HFF-Myc (cell line): Measurements from ENCODE around the gene FAM169A.
"Not testable (repeated sequence)": the region's sequence is repeated elsewhere in the genome, so short reads cannot be mapped to it uniquely, and the experiment has no call there.

Experiments used
- DNase-seq: peaks from one replicate; pipeline ENCODE4 v3.0.0-alpha.2; 2011; ENCODE audit warnings: low read depth; ENCODE audit errors: extremely low read depth
- H3K4me3 ChIP-seq: replicated peaks from 2 replicates; pipeline ENCODE4 v1.5.1; 2011; ENCODE audit warnings: low read depth, mild to moderate bottlenecking, control low read depth, low read length
- CTCF ChIP-seq: IDR thresholded peaks from 2 replicates; pipeline ENCODE4 v1.5.1; 2012; ENCODE audit warnings: mild to moderate bottlenecking, low read depth, low read length, control low read depth; ENCODE audit errors: missing control alignments

FAM169A gene

GRCh38 chr5:74761241-74761640 lies 104.9 kb downstream of the FAM169A start:
- no peak for TF ChIP-seq CTCF
- no peak overlapping the region for H3K4me3 ChIP-seq
- no peak for DNase-seq

- DNase-seq, H3K4me3 ChIP-seq: not testable (repeated sequence)
These were observed 117.4 kb downstream of the FAM169A start for GRCh38 chr5:74748742-74749141.

GRCh38 chr5:74738406-74738805 lies 127.8 kb downstream of the FAM169A start:
- no peak for DNase-seq
- TF ChIP-seq CTCF: no peak

GRCh38 chr5:74736759-74737158 lies 129.4 kb downstream of the FAM169A start:
- DNase-seq: no peak
- H3K4me3 ChIP-seq: no peak overlapping the region
- no peak for TF ChIP-seq CTCF

More at GRCh38 chr5:74738406-74738805, 127.8 kb downstream of the FAM169A start:
- no peak overlapping the region for H3K4me3 ChIP-seq
